ENCODE data around the gene SH3PXD2B. TPM values are rescaled to one million over a fixed set of nuclear protein-coding genes. Genes with fewer than 3 reads are reported as not detected.

Gene SH3PXD2B
- polyA plus RNA-seq, 3 donors, result 0.19 to 0.77 (median 0.31) TPM

GRCh38 chr5:172414531-172415361 lies 39.6 kb downstream of the SH3PXD2B start:
- peaks cover 65 to 74% of the 10 kb centered on the region in 2 donors for H3K4me1 ChIP-seq (ENCODE audit: control insufficient read depth in 1 of 2, insufficient read depth in 2 of 2, low read length in 2 of 2)
- no peaks in the 10 kb centered on the region for H3K9me3 ChIP-seq (replicated peaks in 1 of 2; ENCODE audit: control insufficient read depth in 1 of 2, insufficient read depth in 1 of 2, low read length in 2 of 2)
- peak in 1 of 3 donors; percentile 26 for DNase-seq
- Mint-ChIP-seq H3K27me3 (ENCODE audit: low read depth in 3 of 3) (peaks cover 2 to 8% (median 7%) of the 10 kb centered on the region in 3 donors), H3K36me3 (peaks cover 1 to 17% of the 10 kb centered on the region in 2 donors), H3K4me1 (peaks cover 75% of the 10 kb centered on the region), H3K9me3 (peaks cover 0 to 2% (median 0%) of the 10 kb centered on the region in 7 donors), H3K27ac (peak overlapping the region in 5 of 7 donors; percentile 24 to 69 (median 26)), H3K4me3 (no peak overlapping the region)
- intact Hi-C loops (cut with micrococcal nuclease), result loop anchor here in 1 of 2 donors (5.0 kb wide), 1 partner anchor 52 kb away; no protein-coding TSS in a partner anchor
- H3K27ac ChIP-seq (ENCODE audit: low read depth in 1 of 2, low read length in 2 of 2), result no peak overlapping the region
- no peaks in the 10 kb centered on the region for H3K79me2 ChIP-seq (ENCODE audit: insufficient read depth, low read length)
- no peaks in the 10 kb centered on the region for H4K20me1 ChIP-seq (ENCODE audit: insufficient read depth, low read length)
- H3K27me3 ChIP-seq (ENCODE audit: control insufficient read depth in 2 of 2, insufficient read depth in 2 of 2, low read length in 2 of 2), result no peaks in the 10 kb centered on the region
- no peak overlapping the region for H3K9ac ChIP-seq (ENCODE audit: insufficient read depth, low read length, poor library complexity, severe bottlenecking)
- no peak overlapping the region for H2AFZ ChIP-seq (ENCODE audit: insufficient read depth, low read depth, low read length, poor library complexity, severe bottlenecking)
- no peak overlapping the region for H3K4me3 ChIP-seq (replicated peaks in 1 of 3; ENCODE audit: low read depth in 2 of 3, low read length in 3 of 3)
- no peak overlapping the region for H3K4me2 ChIP-seq (replicated peaks; ENCODE audit: extremely low read depth, low read length, poor library complexity, severe bottlenecking)
- H3K36me3 ChIP-seq (replicated peaks in 1 of 2; ENCODE audit: control insufficient read depth in 1 of 2, insufficient read depth in 2 of 2, low read length in 2 of 2), result no peaks in the 10 kb centered on the region
- TF ChIP-seq CTCF (IDR thresholded peaks at IDR 0.05), result no peak
- WGBS (ENCODE audit: insufficient coverage), result 58% methylated on average over 9 of the region's 13 CpGs

GRCh38 chr5:172413601-172414171 lies 40.6 kb downstream of the SH3PXD2B start:
- H3K9me3 Mint-ChIP-seq, result peaks cover 0 to 6% (median 0%) of the 10 kb centered on the region in 7 donors
- Histone ChIP-seq H2AFZ (ENCODE audit: insufficient read depth, low read depth, low read length, poor library complexity, severe bottlenecking) (no peak overlapping the region), H3K79me2 (ENCODE audit: insufficient read depth, low read length) (no peaks in the 10 kb centered on the region), H3K4me3 (replicated peaks in 1 of 3; ENCODE audit: low read depth in 2 of 3, low read length in 3 of 3) (peak overlapping the region in 1 of 3 experiments; percentile 15), H3K4me1 (ENCODE audit: control insufficient read depth in 1 of 2, insufficient read depth in 2 of 2, low read length in 2 of 2) (peaks cover 68 to 73% of the 10 kb centered on the region in 2 donors), H3K27me3 (ENCODE audit: control insufficient read depth in 2 of 2, insufficient read depth in 2 of 2, low read length in 2 of 2) (no peaks in the 10 kb centered on the region), H3K4me2 (replicated peaks; ENCODE audit: extremely low read depth, low read length, poor library complexity, severe bottlenecking) (peak overlapping the region; percentile 29), H4K20me1 (ENCODE audit: insufficient read depth, low read length) (no peaks in the 10 kb centered on the region), H3K9me3 (replicated peaks in 1 of 2; ENCODE audit: control insufficient read depth in 1 of 2, insufficient read depth in 1 of 2, low read length in 2 of 2) (no peaks in the 10 kb centered on the region), H3K27ac (ENCODE audit: low read depth in 1 of 2, low read length in 2 of 2) (peak overlapping the region; percentile 81 to 91), H3K9ac (ENCODE audit: insufficient read depth, low read length, poor library complexity, severe bottlenecking) (peak overlapping the region; percentile 42), H3K36me3 (replicated peaks in 1 of 2; ENCODE audit: control insufficient read depth in 1 of 2, insufficient read depth in 2 of 2, low read length in 2 of 2) (no peaks in the 10 kb centered on the region)
- H3K36me3 Mint-ChIP-seq, result peaks cover 1 to 17% of the 10 kb centered on the region in 2 donors
- peaks cover 2 to 8% (median 7%) of the 10 kb centered on the region in 3 donors for H3K27me3 Mint-ChIP-seq (ENCODE audit: low read depth in 3 of 3)
- peaks cover 74% of the 10 kb centered on the region for H3K4me1 Mint-ChIP-seq
- peak overlapping the region; percentile 93 to 99 (median 97) for H3K27ac Mint-ChIP-seq
- 86% methylated on average over 1 of the region's 4 CpGs for whole genome bisulfite sequencing (ENCODE audit: insufficient coverage)
- intact Hi-C loops (cut with micrococcal nuclease), result loop anchor here in 1 of 2 donors (5.0 kb wide), 1 partner anchor 51 kb away; no protein-coding TSS in a partner anchor
- no peak for TF ChIP-seq CTCF (IDR thresholded peaks at IDR 0.05)
- peak overlapping the region; percentile 70 to 86 for H3K4me3 Mint-ChIP-seq
- no peak for DNase-seq

Measured in CD14-positive monocyte (primary cell).